Myocyte (in vitro differentiated cells): ENCODE measurements around the gene BGLAP. TPM values are rescaled to one million over a fixed set of nuclear protein-coding genes. Genes with fewer than 3 reads are reported as not detected.
"Not testable (repeated sequence)": the region's sequence is repeated elsewhere in the genome, so short reads cannot be mapped to it uniquely, and the experiment has no call there.

Source experiments
- DNase-seq: peaks from one replicate; pipeline ENCODE4 v3.0.0-alpha.2; 2012; ENCODE audit warnings: low read depth
- polyA plus RNA-seq: library from polyadenylated mRNA; unstranded; fragments of >200 nt; gene quantifications from one replicate; pipeline ENCODE4 v1.2.1, GENCODE V29; 2012; ENCODE audit warnings: missing spikeins
- total RNA-seq: library from RNA; depleted of rRNA; stranded (reverse); fragments of >200 nt; gene quantifications from 2 replicates; pipeline ENCODE4 v1.2.3, GENCODE V29; 2014

BGLAP gene
- total RNA-seq: 152 and 378 TPM in 2 replicates
- 15.9 TPM for polyA plus RNA-seq

GRCh38 chr1:156241926-156242325 lies at the start of gene BGLAP:
TSS of gene BGLAP (plus strand) at chr1:156242184. CDS start at chr1:156242232, 48 bp downstream.
- DNase-seq: peak; percentile 88

- DNase-seq: no peak
Observed at GRCh38 chr1:156193208-156193487, 48.8 kb upstream of the BGLAP start.

GRCh38 chr1:156193488-156194299 lies 48.3 kb upstream of the BGLAP start, which contains the start of gene SLC25A44:
TSS of gene SLC25A44 (plus strand) at chr1:156194104. CDS start at chr1:156199848, 5,744 bp downstream.
- peak; percentile 99 for DNase-seq

GRCh38 chr1:156194300-156194652 lies 47.7 kb upstream of the BGLAP start:
- no peak for DNase-seq

- DNase-seq: no peak
Observed at GRCh38 chr1:156195853-156196252, 46.1 kb upstream of the BGLAP start.

GRCh38 chr1:156196445-156196844 lies 45.5 kb upstream of the BGLAP start:
- no peak for DNase-seq

GRCh38 chr1:156198831-156199349 lies 43.1 kb upstream of the BGLAP start:
- no peak for DNase-seq

GRCh38 chr1:156200044-156200443 lies 41.9 kb upstream of the BGLAP start:
- DNase-seq: no peak

- no peak for DNase-seq
Observed at GRCh38 chr1:156203331-156203730, 38.7 kb upstream of the BGLAP start.

- no peak for DNase-seq
Observed at GRCh38 chr1:156204686-156205085, 37.3 kb upstream of the BGLAP start.

- DNase-seq: no peak
Observed at GRCh38 chr1:156211243-156211642, 30.7 kb upstream of the BGLAP start.

- no peak for DNase-seq
Observed at GRCh38 chr1:156212130-156212529, 29.9 kb upstream of the BGLAP start.

GRCh38 chr1:156212833-156213643 lies 28.9 kb upstream of the BGLAP start, which contains the start of gene PMF1:
TSS of gene PMF1 (plus strand) at chr1:156213007. CDS start at chr1:156213016, 9 bp downstream.
- DNase-seq: peak; percentile 97

- DNase-seq: no peak
Observed at GRCh38 chr1:156213644-156213966, 28.4 kb upstream of the BGLAP start.

- DNase-seq: no peak
Observed at GRCh38 chr1:156214024-156214748, 27.8 kb upstream of the BGLAP start.

GRCh38 chr1:156216361-156217086 lies 25.5 kb upstream of the BGLAP start:
- not testable (repeated sequence) for DNase-seq

- DNase-seq: no peak
Observed at GRCh38 chr1:156217871-156218270, 24.1 kb upstream of the BGLAP start.

- no peak for DNase-seq
Observed at GRCh38 chr1:156220226-156220625, 21.8 kb upstream of the BGLAP start.

GRCh38 chr1:156221986-156222692 lies 19.8 kb upstream of the BGLAP start:
- DNase-seq: no peak

GRCh38 chr1:156225677-156226014 lies 16.3 kb upstream of the BGLAP start:
- no peak for DNase-seq
